ENCODE measurements around the gene KMO.

KMO gene

DNA sequence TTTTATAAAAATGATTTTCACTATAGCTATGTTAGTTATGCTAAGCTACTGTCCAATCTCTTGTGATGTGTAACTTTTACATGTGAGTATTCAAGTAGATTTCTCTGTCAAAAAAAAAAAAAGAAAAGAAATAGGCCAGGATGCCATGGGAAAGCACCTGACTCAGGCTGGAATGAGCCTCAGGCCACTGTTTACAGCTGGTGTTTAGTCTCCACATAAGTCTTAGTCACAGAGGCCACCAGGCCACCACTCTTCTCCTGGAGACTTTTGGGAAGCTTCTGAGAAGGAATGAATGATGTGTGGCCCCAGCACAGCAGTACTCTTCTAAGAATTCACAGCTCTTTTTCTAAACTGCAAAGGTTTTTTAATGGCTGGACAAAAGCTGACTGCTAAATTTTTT, 59.1 kb downstream of the KMO start:
- TF ChIP-seq, protein P1, sequence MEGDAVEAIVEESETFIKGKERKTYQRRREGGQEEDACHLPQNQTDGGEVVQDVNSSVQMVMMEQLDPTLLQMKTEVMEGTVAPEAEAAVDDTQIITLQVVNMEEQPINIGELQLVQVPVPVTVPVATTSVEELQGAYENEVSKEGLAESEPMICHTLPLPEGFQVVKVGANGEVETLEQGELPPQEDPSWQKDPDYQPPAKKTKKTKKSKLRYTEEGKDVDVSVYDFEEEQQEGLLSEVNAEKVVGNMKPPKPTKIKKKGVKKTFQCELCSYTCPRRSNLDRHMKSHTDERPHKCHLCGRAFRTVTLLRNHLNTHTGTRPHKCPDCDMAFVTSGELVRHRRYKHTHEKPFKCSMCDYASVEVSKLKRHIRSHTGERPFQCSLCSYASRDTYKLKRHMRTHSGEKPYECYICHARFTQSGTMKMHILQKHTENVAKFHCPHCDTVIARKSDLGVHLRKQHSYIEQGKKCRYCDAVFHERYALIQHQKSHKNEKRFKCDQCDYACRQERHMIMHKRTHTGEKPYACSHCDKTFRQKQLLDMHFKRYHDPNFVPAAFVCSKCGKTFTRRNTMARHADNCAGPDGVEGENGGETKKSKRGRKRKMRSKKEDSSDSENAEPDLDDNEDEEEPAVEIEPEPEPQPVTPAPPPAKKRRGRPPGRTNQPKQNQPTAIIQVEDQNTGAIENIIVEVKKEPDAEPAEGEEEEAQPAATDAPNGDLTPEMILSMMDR (IDR thresholded peaks at IDR 0.05; ENCODE audit: unreplicated experiment in 3 of 3), result no peak
- Mint-ChIP-seq H3K4me1 (no peaks in the 10 kb centered on the region), H3K4me3 (no peak overlapping the region), H3K36me3 (ENCODE audit: low read depth) (peaks cover 21% of the 10 kb centered on the region), H3K27ac (no peak overlapping the region), H3K9me3 (no peaks in the 10 kb centered on the region), H3K27me3 (ENCODE audit: low read depth) (no peaks in the 10 kb centered on the region)

DNA sequence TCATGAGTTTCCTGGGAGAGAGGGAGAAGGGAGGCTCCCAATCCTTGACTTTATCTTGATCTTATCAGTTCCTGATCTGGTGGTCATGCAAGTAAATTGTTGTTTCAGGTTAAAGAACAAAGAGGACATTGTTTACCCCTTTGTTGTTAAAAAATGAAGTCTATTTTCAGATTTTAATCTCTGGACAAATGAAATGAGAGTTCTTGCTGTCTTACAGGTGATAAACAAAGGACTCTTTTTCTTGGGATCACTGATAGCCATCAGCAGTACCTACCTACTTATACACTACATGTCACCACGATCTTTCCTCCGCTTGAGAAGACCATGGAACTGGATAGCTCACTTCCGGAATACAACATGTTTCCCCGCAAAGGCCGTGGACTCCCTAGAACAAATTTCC, 59.6 kb downstream of the KMO start:
- Mint-ChIP-seq H3K27me3 (ENCODE audit: low read depth) (no peaks in the 10 kb centered on the region), H3K9me3 (no peaks in the 10 kb centered on the region), H3K27ac (no peak overlapping the region), H3K36me3 (ENCODE audit: low read depth) (peaks cover 21% of the 10 kb centered on the region), H3K4me1 (no peaks in the 10 kb centered on the region), H3K4me3 (no peak overlapping the region)
- TF ChIP-seq, protein P1 (IDR thresholded peaks at IDR 0.05; ENCODE audit: unreplicated experiment in 3 of 3), result no peak

DNA sequence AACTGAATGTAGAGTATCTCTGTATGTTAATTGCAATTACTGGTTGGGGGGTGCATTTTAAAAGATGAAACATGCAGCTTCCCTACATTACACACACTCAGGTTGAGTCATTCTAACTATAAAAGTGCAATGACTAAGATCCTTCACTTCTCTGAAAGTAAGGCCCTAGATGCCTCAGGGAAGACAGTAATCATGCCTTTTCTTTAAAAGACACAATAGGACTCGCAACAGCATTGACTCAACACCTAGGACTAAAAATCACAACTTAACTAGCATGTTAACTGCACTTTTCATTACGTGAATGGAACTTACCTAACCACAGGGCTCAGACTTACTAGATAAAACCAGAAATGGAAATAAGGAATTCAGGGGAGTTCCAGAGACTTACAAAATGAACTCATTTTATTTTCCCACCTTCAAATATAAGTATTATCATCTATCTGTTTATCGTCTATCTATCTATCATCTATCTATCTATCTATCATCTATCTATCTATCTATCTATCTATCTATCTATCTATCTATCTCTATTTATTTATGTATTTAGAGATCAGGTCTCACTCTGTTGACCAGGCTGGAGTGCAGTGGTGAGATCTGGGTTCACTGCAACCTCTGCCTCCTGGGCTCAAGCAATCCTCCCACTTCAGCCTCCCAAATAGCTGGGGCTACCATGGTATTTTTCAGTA, 60.2 kb downstream of the KMO start:
- H3K36me3 Mint-ChIP-seq (ENCODE audit: low read depth), result peaks cover 22% of the 10 kb centered on the region
- no peak overlapping the region for H3K4me3 Mint-ChIP-seq
- H3K27ac Mint-ChIP-seq, result no peak overlapping the region
- H3K27me3 Mint-ChIP-seq (ENCODE audit: low read depth), result no peaks in the 10 kb centered on the region
- no peaks in the 10 kb centered on the region for H3K9me3 Mint-ChIP-seq
- no peaks in the 10 kb centered on the region for H3K4me1 Mint-ChIP-seq
- TF ChIP-seq, protein P1 (IDR thresholded peaks at IDR 0.05; ENCODE audit: unreplicated experiment in 3 of 3), result no peak

DNA sequence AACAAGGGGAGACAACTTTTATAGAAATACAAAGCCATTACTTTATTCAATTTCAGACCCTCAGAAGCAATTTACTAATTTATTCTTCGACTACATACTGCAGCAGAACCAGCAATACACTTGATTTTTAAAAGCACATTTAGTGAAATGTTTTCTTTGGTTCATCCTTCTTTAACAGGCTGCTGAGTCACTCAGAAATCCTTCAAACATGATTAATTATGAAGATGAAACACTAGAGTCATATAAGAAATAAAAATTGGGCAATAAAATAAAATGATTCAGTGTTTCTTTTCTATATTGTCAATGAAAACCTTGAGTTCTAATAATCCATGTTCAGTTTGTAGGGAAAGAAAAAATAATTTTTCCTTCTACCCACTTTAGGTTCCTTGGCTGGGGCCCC, 61.0 kb downstream of the KMO start:
- Mint-ChIP-seq H3K27me3 (ENCODE audit: low read depth) (no peaks in the 10 kb centered on the region), H3K4me3 (no peak overlapping the region), H3K27ac (no peak overlapping the region), H3K36me3 (ENCODE audit: low read depth) (peaks cover 24% of the 10 kb centered on the region), H3K9me3 (no peaks in the 10 kb centered on the region), H3K4me1 (no peaks in the 10 kb centered on the region)
- TF ChIP-seq, protein P1 (IDR thresholded peaks at IDR 0.05; ENCODE audit: unreplicated experiment in 3 of 3), result no peak

DNA sequence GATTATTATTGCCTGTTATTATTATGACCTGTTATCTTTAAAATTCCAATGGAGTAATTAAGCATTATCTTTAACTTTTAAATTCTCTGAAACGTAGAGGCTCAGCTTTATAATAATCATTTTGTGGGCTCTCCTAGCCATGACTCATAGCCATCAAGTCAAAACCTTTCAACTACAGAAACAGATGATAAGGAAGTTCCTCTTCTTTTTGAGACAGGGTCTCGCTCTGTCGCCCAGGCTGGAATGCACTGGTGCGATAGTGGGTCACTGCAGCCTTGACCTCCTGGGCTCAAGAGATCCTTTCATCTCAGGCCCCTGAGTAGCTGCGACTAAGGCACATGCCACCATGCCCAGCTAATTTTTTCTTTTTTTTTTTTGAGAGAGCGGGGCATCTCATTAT, 64.5 kb downstream of the KMO start:
- no peak overlapping the region for H3K4me3 Mint-ChIP-seq
- no peaks in the 10 kb centered on the region for H3K9me3 Mint-ChIP-seq
- TF ChIP-seq, protein P1 (IDR thresholded peaks at IDR 0.05; ENCODE audit: unreplicated experiment in 3 of 3), result no peak
- no peaks in the 10 kb centered on the region for H3K27me3 Mint-ChIP-seq (ENCODE audit: low read depth)
- H3K4me1 Mint-ChIP-seq, result no peaks in the 10 kb centered on the region
- H3K27ac Mint-ChIP-seq, result no peak overlapping the region
- peaks cover 33% of the 10 kb centered on the region for H3K36me3 Mint-ChIP-seq (ENCODE audit: low read depth)

DNA sequence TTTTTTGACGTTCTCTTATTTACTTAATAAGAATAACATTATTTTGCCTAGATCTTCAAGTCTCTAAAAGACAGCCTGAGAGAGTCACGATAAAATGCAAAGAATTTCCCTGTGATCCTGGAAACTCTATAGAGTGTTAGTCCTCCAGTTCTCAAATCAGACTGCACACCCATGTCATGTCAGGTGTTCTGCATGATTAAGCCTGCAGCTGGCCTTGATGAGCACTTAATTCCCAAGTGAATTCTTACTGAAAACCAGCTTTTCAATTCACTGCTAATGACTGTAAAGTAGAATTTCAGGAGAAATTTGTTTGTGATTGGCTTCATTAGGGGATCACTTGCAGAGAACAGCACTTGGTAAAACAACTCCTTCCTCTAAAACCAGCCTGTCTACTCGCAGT, 66.1 kb downstream of the KMO start:
- Mint-ChIP-seq H3K9me3 (no peaks in the 10 kb centered on the region), H3K4me1 (no peaks in the 10 kb centered on the region), H3K27me3 (ENCODE audit: low read depth) (no peaks in the 10 kb centered on the region), H3K36me3 (ENCODE audit: low read depth) (peaks cover 42% of the 10 kb centered on the region), H3K27ac (peak overlapping the region in 1 of 3 experiments; percentile 44), H3K4me3 (no peak overlapping the region)
- TF ChIP-seq, protein P1 (IDR thresholded peaks at IDR 0.05; ENCODE audit: unreplicated experiment in 3 of 3), result no peak
